Measurements from ENCODE around the gene PARD6A.

DNA sequence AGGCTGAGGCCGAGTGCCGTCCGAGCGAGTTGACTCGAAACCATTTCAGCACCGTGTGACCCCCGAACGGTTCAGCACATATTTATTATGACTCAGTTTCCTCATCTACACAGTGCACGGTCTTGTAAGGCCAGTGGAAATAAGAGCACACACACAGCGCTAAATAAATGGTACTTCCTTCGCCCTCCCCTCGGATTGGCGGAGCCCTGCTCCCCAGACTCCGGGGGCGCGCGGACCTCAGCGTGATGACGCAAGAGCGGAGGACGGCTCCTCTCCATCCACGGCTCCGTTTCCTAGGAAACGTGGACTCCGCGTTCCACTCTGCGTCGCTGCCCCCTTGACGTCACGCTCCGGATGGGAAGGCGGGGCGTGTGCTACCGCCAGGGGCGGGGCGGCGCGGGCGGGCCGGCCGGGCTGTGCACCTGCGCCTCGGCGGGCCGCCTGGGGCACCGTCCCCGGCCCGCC is at the start of gene PARD6A:
- TF ChIP-seq, protein P1, sequence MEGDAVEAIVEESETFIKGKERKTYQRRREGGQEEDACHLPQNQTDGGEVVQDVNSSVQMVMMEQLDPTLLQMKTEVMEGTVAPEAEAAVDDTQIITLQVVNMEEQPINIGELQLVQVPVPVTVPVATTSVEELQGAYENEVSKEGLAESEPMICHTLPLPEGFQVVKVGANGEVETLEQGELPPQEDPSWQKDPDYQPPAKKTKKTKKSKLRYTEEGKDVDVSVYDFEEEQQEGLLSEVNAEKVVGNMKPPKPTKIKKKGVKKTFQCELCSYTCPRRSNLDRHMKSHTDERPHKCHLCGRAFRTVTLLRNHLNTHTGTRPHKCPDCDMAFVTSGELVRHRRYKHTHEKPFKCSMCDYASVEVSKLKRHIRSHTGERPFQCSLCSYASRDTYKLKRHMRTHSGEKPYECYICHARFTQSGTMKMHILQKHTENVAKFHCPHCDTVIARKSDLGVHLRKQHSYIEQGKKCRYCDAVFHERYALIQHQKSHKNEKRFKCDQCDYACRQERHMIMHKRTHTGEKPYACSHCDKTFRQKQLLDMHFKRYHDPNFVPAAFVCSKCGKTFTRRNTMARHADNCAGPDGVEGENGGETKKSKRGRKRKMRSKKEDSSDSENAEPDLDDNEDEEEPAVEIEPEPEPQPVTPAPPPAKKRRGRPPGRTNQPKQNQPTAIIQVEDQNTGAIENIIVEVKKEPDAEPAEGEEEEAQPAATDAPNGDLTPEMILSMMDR (IDR thresholded peaks at IDR 0.05; ENCODE audit: insufficient read depth, low read length), result no peak
- no peak for TF ChIP-seq SPI1 (IDR thresholded peaks at IDR 0.05; ENCODE audit: borderline replicate concordance, low read depth)
- TF ChIP-seq, protein P2, sequence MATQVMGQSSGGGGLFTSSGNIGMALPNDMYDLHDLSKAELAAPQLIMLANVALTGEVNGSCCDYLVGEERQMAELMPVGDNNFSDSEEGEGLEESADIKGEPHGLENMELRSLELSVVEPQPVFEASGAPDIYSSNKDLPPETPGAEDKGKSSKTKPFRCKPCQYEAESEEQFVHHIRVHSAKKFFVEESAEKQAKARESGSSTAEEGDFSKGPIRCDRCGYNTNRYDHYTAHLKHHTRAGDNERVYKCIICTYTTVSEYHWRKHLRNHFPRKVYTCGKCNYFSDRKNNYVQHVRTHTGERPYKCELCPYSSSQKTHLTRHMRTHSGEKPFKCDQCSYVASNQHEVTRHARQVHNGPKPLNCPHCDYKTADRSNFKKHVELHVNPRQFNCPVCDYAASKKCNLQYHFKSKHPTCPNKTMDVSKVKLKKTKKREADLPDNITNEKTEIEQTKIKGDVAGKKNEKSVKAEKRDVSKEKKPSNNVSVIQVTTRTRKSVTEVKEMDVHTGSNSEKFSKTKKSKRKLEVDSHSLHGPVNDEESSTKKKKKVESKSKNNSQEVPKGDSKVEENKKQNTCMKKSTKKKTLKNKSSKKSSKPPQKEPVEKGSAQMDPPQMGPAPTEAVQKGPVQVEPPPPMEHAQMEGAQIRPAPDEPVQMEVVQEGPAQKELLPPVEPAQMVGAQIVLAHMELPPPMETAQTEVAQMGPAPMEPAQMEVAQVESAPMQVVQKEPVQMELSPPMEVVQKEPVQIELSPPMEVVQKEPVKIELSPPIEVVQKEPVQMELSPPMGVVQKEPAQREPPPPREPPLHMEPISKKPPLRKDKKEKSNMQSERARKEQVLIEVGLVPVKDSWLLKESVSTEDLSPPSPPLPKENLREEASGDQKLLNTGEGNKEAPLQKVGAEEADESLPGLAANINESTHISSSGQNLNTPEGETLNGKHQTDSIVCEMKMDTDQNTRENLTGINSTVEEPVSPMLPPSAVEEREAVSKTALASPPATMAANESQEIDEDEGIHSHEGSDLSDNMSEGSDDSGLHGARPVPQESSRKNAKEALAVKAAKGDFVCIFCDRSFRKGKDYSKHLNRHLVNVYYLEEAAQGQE (IDR thresholded peaks at IDR 0.05; ENCODE audit: insufficient replicate concordance, low read depth), result no peak

Measured in HL-60 (cell line).